HepG2 (cell line): Measurements from ENCODE around the gene ZBTB17. TPM values are rescaled to one million over a fixed set of nuclear protein-coding genes. Genes with fewer than 3 reads are reported as not detected.

Experiments
- ATAC-seq: fragments of 200-7000 bp; cut with Tn5 transposase; 3 replicates; pipeline ENCODE4 v1.9.1; 2020; ENCODE audit warnings: mild to moderate bottlenecking, moderate library complexity
- BruUV-seq: library from RNA; stranded (reverse); fragments of 400-500 nt; replicated peaks from 2 replicates; lab custom pipeline; 2021; lab: Mats Ljungman, UMichigan
- CTCF ChIA-PET: fragments of 300-600 bp; formaldehyde crosslinking; extraction: SDS; loops from one replicate; lab custom pipeline; 2021; ENCODE audit warnings: low total read pairs, inconsistent platforms, low intra/inter-chr PET ratio; lab: Yijun Ruan, JAX
- POLR2A ChIA-PET: fragments of 350-600 bp; sonication (Branson Sonifier 250); formaldehyde crosslinking; loops from one replicate; lab custom pipeline; 2020; ENCODE audit warnings: antibody characterized with exemption, inconsistent platforms; lab: Yijun Ruan, JAX
- DNase-seq: peaks from one replicate; pipeline ENCODE4 v3.0.0-alpha.2; 2015; ENCODE audit warnings: low spot score
- FAIRE-seq: peaks from 3 replicates; lab custom pipeline; 2011; peaks lifted over from hg19 to GRCh38; lab: Jason Lieb, UNC
- H2AFZ ChIP-seq: one replicate; pipeline ENCODE4 v1.6.1; 2011; ENCODE audit warnings: low read length, inconsistent platforms
- H3K27ac ChIP-seq: fragments of 300-600 bp; 3 replicates; pipeline ENCODE4 v1.8.0; 2011; ENCODE audit warnings: mixed run types, mild to moderate bottlenecking, mixed read lengths, low read length, inconsistent platforms; ENCODE audit not compliant: insufficient read depth; ENCODE audit errors: extremely low read length
- H3K27me3 ChIP-seq, 2 experiments: fragments of 200-600 bp in 1 of 2; 2 replicates in 1 of 2; 3 replicates in 1 of 2; pipeline versions ENCODE4 v1.6.0 to v1.8.0; 2011; ENCODE audit warnings: low read length in 2 of 2, mild to moderate bottlenecking in 2 of 2, moderate library complexity in 2 of 2, inconsistent platforms in 1 of 2; ENCODE audit not compliant: insufficient read depth in 2 of 2, control insufficient read depth in 1 of 2
- H3K36me3 ChIP-seq, 2 experiments: fragments of 200-600 bp in 1 of 2; replicated peaks in 1 of 2; 2 replicates in 1 of 2; 3 replicates in 1 of 2; pipeline versions ENCODE4 v1.5.1 to v1.8.0; 2011; ENCODE audit warnings: low read length in 2 of 2, inconsistent platforms in 1 of 2; ENCODE audit not compliant: insufficient read depth in 2 of 2, control insufficient read depth in 1 of 2
- H3K4me1 ChIP-seq: 2 replicates; pipeline ENCODE4 v1.5.1; 2012; ENCODE audit warnings: low read length, inconsistent platforms; ENCODE audit not compliant: insufficient read depth
- H3K4me2 ChIP-seq: 2 replicates; pipeline ENCODE4 v1.6.0; 2011; ENCODE audit warnings: low read depth, low read length, inconsistent platforms
- H3K4me3 ChIP-seq, 3 experiments: fragments of 200-600 bp in 1 of 3; sonication (generic), shearing (Covaris generic) in 1 of 3; replicated peaks in 1 of 3; 2 replicates each; pipeline ENCODE4 v1.5.1; 2011 to 2016; ENCODE audit warnings: low read length in 3 of 3, inconsistent platforms in 2 of 3, low read depth in 2 of 3, mild to moderate bottlenecking in 2 of 3, control low read depth in 1 of 3, mixed read lengths in 1 of 3; ENCODE audit not compliant: insufficient read depth in 1 of 3
- H3K79me2 ChIP-seq: one replicate; pipeline ENCODE4 v1.6.1; 2011; ENCODE audit warnings: low read length, inconsistent platforms; ENCODE audit not compliant: insufficient read depth
- H3K9ac ChIP-seq: 2 replicates; pipeline ENCODE4 v1.6.0; 2011; ENCODE audit warnings: mild to moderate bottlenecking, low read depth, low read length, inconsistent platforms; ENCODE audit not compliant: insufficient read depth
- H3K9me3 ChIP-seq: 2 replicates; pipeline ENCODE4 v1.5.1; 2012; ENCODE audit warnings: mild to moderate bottlenecking, low read length
- H4K20me1 ChIP-seq: 2 replicates; pipeline ENCODE4 v1.6.0; 2011; ENCODE audit warnings: inconsistent platforms, mild to moderate bottlenecking, low read length, moderate library complexity; ENCODE audit not compliant: insufficient read depth
- HNF1B ChIP-seq: sonication (generic); formaldehyde crosslinking; IDR thresholded peaks from 2 replicates; pipeline ENCODE4 v1.5.1; 2020; ENCODE audit warnings: mild to moderate bottlenecking, moderate library complexity, missing genetic modification reagents
- MTF1 ChIP-seq: sonication (generic); formaldehyde crosslinking; IDR thresholded peaks from 2 replicates; pipeline ENCODE4 v1.5.0; 2020; ENCODE audit warnings: missing genetic modification reagents
- PRDM10 ChIP-seq: sonication (generic); formaldehyde crosslinking; IDR thresholded peaks from 2 replicates; pipeline ENCODE4 v1.4.0; 2020; ENCODE audit warnings: low read depth, missing genetic modification reagents
- SALL1 ChIP-seq: sonication (generic); formaldehyde crosslinking; IDR thresholded peaks from 2 replicates; pipeline ENCODE4 v1.8.0; 2022; ENCODE audit warnings: mild to moderate bottlenecking, missing genetic modification reagents
- ZBTB38 ChIP-seq: sonication (generic); formaldehyde crosslinking; IDR thresholded peaks from 2 replicates; pipeline ENCODE4 v1.5.1; 2020; ENCODE audit warnings: mild to moderate bottlenecking, missing genetic modification reagents
- ZBTB4 ChIP-seq: sonication (generic); formaldehyde crosslinking; IDR thresholded peaks from 2 replicates; pipeline ENCODE4 v1.4.0; 2020; ENCODE audit warnings: missing genetic modification reagents, mild to moderate bottlenecking, borderline replicate concordance
- ZFAT ChIP-seq: sonication (generic); formaldehyde crosslinking; conservative IDR thresholded peaks from 2 replicates; pipeline ENCODE4 v1.8.1; 2023; ENCODE audit warnings: missing genetic modification reagents, inconsistent platforms
- ZNF225 ChIP-seq: sonication (generic); formaldehyde crosslinking; IDR thresholded peaks from 2 replicates; pipeline ENCODE4 v1.4.0; 2020; ENCODE audit warnings: mild to moderate bottlenecking, missing genetic modification reagents
- ZNF770 ChIP-seq: sonication (generic); formaldehyde crosslinking; IDR thresholded peaks from 2 replicates; pipeline ENCODE4 v1.5.0; 2020; ENCODE audit warnings: mild to moderate bottlenecking, missing genetic modification reagents
- WGBS: methylation state at CpG from one replicate; pipeline ENCODE4 v1.1.6; 2017; ENCODE audit warnings: low lambda C conversion rate; 5-methylcytosine and 5-hydroxymethylcytosine counted together
- in situ Hi-C: cut with HindIII; loops from 2 replicates; pipeline ENCODE4 v1.10.0; 2017; ENCODE audit warnings: low pct_unique_long_range_greater_than_20kb; ENCODE audit not compliant: extremely low pct_ligation_motif_present
- intact Hi-C: fragments of 100-400 bp; cut with micrococcal nuclease; formaldehyde crosslinking; loops from one replicate; pipeline ENCODE4 v1.10.0; 2022; ENCODE audit not compliant: unreplicated experiment
- polyA plus RNA-seq, 8 experiments: library from polyadenylated mRNA; depleted of rRNA in 3 of 8; stranded (reverse) in 7 of 8; unstranded in 1 of 8; fragments of >200 nt; fragmentation: Illumina TruSeq in 4 of 8; extraction: Trizol in 4 of 8; gene quantifications; 2 replicates each; pipeline versions ENCODE4 v1.2.1 to v1.2.3, GENCODE V29; 2011 to 2016; ENCODE audit warnings: low read depth in 4 of 8, missing spikeins in 1 of 8, mixed read lengths in 1 of 8; ENCODE audit not compliant: insufficient read depth in 1 of 8
- total RNA-seq, 5 experiments: library from RNA; depleted of rRNA; stranded (reverse); fragments of >200 nt; fragmentation: Illumina TruSeq; extraction: Trizol; gene quantifications; 2 replicates each; pipeline ENCODE4 v1.2.3, GENCODE V29; 2016; ENCODE audit warnings: low read depth in 1 of 5

Gene ZBTB17
- total and polyA plus RNA-seq, 2 of the 13 experiments (the other 11 are each of a cell fraction or from before 2014, with no cell fraction given) = 16.7 to 17.0 TPM

- BruUV-seq = no TSS peak
- intact Hi-C loops (no loop called here), in situ Hi-C loops (no loop called here)
- Histone ChIP-seq H3K27me3 (no peaks in the 10 kb centered on the region), H4K20me1 (no peaks in the 10 kb centered on the region; the same call in 1 of the 2 replicates), H3K36me3 (peaks cover 5 to 22% of the 10 kb centered on the region in 2 experiments; a peak in 3 of 5 replicates), H3K4me3 (no peak overlapping the region), H3K4me1 (peaks cover 12% of the 10 kb centered on the region; the same call in 1 of the 2 replicates)
- ATAC-seq (peak; percentile 51; the same call in 2 of the 3 replicates), FAIRE-seq (no peak)
- TF ChIP-seq ZFAT (CRISPR knock-in tag) (no peak), MTF1 (no peak), HNF1B (CRISPR knock-in tag) (peak; percentile 53; the same call in 1 of the 2 replicates), ZNF770 (CRISPR knock-in tag) (peak; percentile 59; the same call in 1 of the 2 replicates), ZBTB4 (peak; percentile 44; the same call in 1 of the 2 replicates), SALL1 (CRISPR knock-in tag) (peak; percentile 53), PRDM10 (no peak), ZBTB38 (CRISPR knock-in tag) (peak; percentile 78; the same call in 1 of the 2 replicates), ZNF225 (CRISPR knock-in tag) (no peak)
- TF ChIP-seq, all 625 proteins: peak for 5
- ChIA-PET POLR2A (interaction anchor here (0.9 kb wide), 1 partner anchor 10 kb away, joined by 3 read pairs; the partner anchor contains the start of gene ZBTB17), CTCF (no interaction called here)
- Histone ChIP-seq H3K27ac (peak overlapping the region; percentile 42), H3K4me2 (no peak overlapping the region), H3K9me3 (no peaks in the 10 kb centered on the region), H2AFZ (no peak overlapping the region), H3K9ac (no peak overlapping the region), H3K79me2 (peaks cover 12% of the 10 kb centered on the region)
- WGBS = 78% methylated on average over 18 of the region's 18 CpGs
- DNase-seq = peak; percentile 20
These were observed 9.6 kb downstream of the ZBTB17 start for GRCh38 chr1:15966081-15966955.
